GM06990 (cell line): ENCODE results near the gene ASB17.
"Not testable (repeated sequence)": the region's sequence is repeated elsewhere in the genome, so short reads cannot be mapped to it uniquely, and the experiment has no call there.

Experiments
- DNase-seq: peaks from one replicate; pipeline ENCODE4 v3.0.0-alpha.2; 2011; ENCODE audit not compliant: insufficient read length; ENCODE audit errors: extremely low read depth
- H3K27me3 ChIP-seq: replicated peaks from 2 replicates; pipeline ENCODE4 v1.6.0; 2011; ENCODE audit warnings: low read length; ENCODE audit not compliant: control insufficient read depth, insufficient read depth
- H3K36me3 ChIP-seq: 2 replicates; pipeline ENCODE4 v1.5.1; 2011; ENCODE audit warnings: low read length; ENCODE audit not compliant: control insufficient read depth, insufficient read depth
- H3K4me3 ChIP-seq: replicated peaks from 2 replicates; pipeline ENCODE4 v1.5.1; 2011; ENCODE audit warnings: low read depth, mild to moderate bottlenecking, control low read depth, low read length
- TF ChIP-seq, protein P1 (sequence below): IDR thresholded peaks from 2 replicates; pipeline ENCODE4 v1.5.1; 2011; ENCODE audit warnings: low read length, control low read depth, mild to moderate bottlenecking, inconsistent platforms; ENCODE audit not compliant: insufficient read depth, poor library complexity, severe bottlenecking

The ASB17 gene

DNA sequence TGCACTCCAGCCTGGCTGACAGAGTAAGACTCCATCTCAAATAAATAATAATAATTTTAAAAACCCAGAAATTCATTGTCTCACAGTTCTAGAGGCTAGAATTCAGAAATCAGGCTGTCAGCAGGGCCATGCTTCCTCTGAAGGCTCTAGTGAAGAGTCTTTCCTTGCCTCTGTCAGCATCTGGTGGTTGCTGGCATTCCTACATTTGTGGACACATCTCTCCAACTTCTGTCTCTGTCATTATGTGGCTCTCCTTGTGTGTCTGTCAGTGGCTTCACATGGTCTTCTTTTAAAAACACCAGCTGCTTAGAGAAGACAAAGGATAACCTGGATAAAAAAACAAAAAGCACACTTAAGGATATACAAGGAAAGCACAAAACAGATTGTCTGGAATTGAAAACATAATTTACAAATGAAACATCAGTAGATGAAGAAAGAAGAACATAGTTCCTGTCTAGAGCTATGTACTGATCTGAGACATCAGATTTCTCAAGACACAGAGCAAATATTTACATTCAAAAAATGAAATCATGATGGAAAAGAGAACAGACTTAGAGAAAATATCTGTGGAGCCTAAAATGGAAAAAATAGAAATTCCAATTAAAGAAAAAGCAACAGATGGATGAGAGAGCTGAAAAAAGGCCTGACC, 32.7 kb upstream of the ASB17 start:
- Histone ChIP-seq H3K4me3 (no peak overlapping the region), H3K36me3 (no peaks in the 10 kb centered on the region), H3K27me3 (no peaks in the 10 kb centered on the region)
- TF ChIP-seq, protein P1, sequence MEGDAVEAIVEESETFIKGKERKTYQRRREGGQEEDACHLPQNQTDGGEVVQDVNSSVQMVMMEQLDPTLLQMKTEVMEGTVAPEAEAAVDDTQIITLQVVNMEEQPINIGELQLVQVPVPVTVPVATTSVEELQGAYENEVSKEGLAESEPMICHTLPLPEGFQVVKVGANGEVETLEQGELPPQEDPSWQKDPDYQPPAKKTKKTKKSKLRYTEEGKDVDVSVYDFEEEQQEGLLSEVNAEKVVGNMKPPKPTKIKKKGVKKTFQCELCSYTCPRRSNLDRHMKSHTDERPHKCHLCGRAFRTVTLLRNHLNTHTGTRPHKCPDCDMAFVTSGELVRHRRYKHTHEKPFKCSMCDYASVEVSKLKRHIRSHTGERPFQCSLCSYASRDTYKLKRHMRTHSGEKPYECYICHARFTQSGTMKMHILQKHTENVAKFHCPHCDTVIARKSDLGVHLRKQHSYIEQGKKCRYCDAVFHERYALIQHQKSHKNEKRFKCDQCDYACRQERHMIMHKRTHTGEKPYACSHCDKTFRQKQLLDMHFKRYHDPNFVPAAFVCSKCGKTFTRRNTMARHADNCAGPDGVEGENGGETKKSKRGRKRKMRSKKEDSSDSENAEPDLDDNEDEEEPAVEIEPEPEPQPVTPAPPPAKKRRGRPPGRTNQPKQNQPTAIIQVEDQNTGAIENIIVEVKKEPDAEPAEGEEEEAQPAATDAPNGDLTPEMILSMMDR = no peak
- no peak for DNase-seq

GRCh38 chr1:75964110-75964759, 32.0 kb upstream of the ASB17 start:
- not testable (repeated sequence) for DNase-seq, H3K4me3 ChIP-seq

DNA sequence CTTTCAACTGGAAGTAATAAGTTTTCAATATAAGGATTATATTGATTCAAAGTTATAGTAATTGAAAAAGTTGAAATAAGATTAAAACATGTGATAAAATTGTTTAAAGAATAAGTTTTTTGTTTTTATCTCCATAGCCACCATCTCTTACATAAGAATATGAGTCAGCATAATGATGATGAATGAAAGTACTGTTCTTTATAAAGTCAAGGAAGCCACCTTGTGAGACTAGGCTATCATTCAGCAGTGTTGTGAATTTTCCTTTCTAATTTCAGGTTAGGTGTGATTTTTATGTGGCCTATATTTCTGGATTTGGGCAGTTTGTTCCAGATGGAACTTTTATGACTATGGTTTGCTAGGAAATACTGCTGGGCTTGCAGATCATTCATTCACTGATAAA, 22.4 kb upstream of the ASB17 start:
- no peak overlapping the region for H3K4me3 ChIP-seq
- TF ChIP-seq, protein P1 = no peak
- H3K36me3 ChIP-seq = no peaks in the 10 kb centered on the region
- H3K27me3 ChIP-seq = no peaks in the 10 kb centered on the region
- no peak for DNase-seq

More at GRCh38 chr1:75964110-75964759, 32.0 kb upstream of the ASB17 start:
- H3K36me3 ChIP-seq, H3K27me3 ChIP-seq: not testable (repeated sequence)

- H3K4me3 ChIP-seq = no peak overlapping the region
- DNase-seq = no peak
- H3K27me3 ChIP-seq = no peaks in the 10 kb centered on the region
- TF ChIP-seq, protein P1 = no peak
- no peaks in the 10 kb centered on the region for H3K36me3 ChIP-seq
Measured at GRCh38 chr1:75953461-75953860, 21.3 kb upstream of the ASB17 start.

- TF ChIP-seq, protein P1 = no peak
- DNase-seq = no peak
- Histone ChIP-seq H3K4me3 (no peak overlapping the region), H3K36me3 (no peaks in the 10 kb centered on the region), H3K27me3 (no peaks in the 10 kb centered on the region)
Measured at GRCh38 chr1:75952016-75952415, 19.8 kb upstream of the ASB17 start.

GRCh38 chr1:75950176-75950575, 18.0 kb upstream of the ASB17 start:
- H3K4me3 ChIP-seq = no peak overlapping the region
- TF ChIP-seq, protein P1 = no peak
- H3K36me3 ChIP-seq = no peaks in the 10 kb centered on the region
- no peaks in the 10 kb centered on the region for H3K27me3 ChIP-seq
- no peak for DNase-seq

- not testable (repeated sequence) for H3K36me3 ChIP-seq, H3K27me3 ChIP-seq, H3K4me3 ChIP-seq
- DNase-seq = peak; percentile 25
Measured at GRCh38 chr1:75943037-75943436, 10.8 kb upstream of the ASB17 start.
